Progenitor cell of endocrine pancreas (in vitro differentiated cells): ENCODE measurements around the gene ATP2A2. TPM values are rescaled to one million over a fixed set of nuclear protein-coding genes. Genes with fewer than 3 reads are reported as not detected.

Source experiments
- DNase-seq: peaks from one replicate; pipeline ENCODE4 v3.0.0; 2021; ENCODE audit warnings: low spot score; ENCODE audit not compliant: unreplicated experiment
- H3K27ac Mint-ChIP-seq: 2 replicates; pipeline ENCODE4 v1.8.0; 2021; ENCODE audit warnings: mild to moderate bottlenecking, moderate library complexity, mixed read lengths
- H3K27me3 Mint-ChIP-seq: 2 replicates; pipeline ENCODE4 v1.8.0; 2021; ENCODE audit warnings: mixed read lengths
- H3K36me3 Mint-ChIP-seq: 2 replicates; pipeline ENCODE4 v1.8.0; 2022; ENCODE audit warnings: mixed read lengths; ENCODE audit not compliant: insufficient read depth
- H3K4me1 Mint-ChIP-seq: 2 replicates; pipeline ENCODE4 v1.8.0; 2021; ENCODE audit warnings: low read depth, mixed read lengths
- H3K4me3 Mint-ChIP-seq: 2 replicates; pipeline ENCODE4 v1.8.0; 2021; ENCODE audit warnings: low read depth, mild to moderate bottlenecking, moderate library complexity, mixed read lengths
- H3K9me3 Mint-ChIP-seq: 2 replicates; pipeline ENCODE4 v1.8.0; 2021; ENCODE audit warnings: low read depth, mixed read lengths
- total RNA-seq: library from RNA; stranded (reverse); gene quantifications from 2 replicates; pipeline ENCODE4 v1.2.1, GENCODE V29; 2021
- TF ChIP-seq, protein P1 (sequence below): fragments of 200-600 bp; sonication (generic); IDR thresholded peaks from one replicate; pipeline ENCODE4 v1.5.0; 2021; ENCODE audit warnings: antibody characterized with exemption, mild to moderate bottlenecking; ENCODE audit not compliant: unreplicated experiment

The ATP2A2 gene
- total RNA-seq, 1 donor from 2014 or later: 167 TPM

DNA sequence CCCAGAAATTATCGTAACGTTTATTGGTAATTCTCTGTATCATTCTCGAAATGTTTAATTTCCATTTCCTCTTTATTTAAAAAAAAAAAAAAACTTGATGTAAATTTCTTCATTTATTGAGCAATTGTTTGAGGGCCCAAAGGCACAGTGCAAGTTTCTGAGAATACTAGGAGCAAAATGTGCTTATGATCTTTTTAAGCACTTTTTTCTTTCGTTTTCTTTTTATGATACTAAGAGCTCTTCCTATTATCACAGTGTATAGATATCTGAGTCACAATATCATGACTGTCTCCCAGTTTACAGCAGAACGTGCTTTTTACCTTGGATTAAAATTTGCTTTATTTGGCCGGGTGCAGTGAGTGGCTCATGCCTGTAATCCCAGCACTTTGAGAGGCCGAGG is 5.6 kb downstream of the ATP2A2 start:
- Mint-ChIP-seq H3K27me3 (no peaks in the 10 kb centered on the region), H3K36me3 (peaks cover 19% of the 10 kb centered on the region), H3K4me1 (peaks cover 45% of the 10 kb centered on the region), H3K9me3 (no peaks in the 10 kb centered on the region), H3K4me3 (no peak overlapping the region), H3K27ac (no peak overlapping the region)
- DNase-seq: no peak
- TF ChIP-seq, protein P1, sequence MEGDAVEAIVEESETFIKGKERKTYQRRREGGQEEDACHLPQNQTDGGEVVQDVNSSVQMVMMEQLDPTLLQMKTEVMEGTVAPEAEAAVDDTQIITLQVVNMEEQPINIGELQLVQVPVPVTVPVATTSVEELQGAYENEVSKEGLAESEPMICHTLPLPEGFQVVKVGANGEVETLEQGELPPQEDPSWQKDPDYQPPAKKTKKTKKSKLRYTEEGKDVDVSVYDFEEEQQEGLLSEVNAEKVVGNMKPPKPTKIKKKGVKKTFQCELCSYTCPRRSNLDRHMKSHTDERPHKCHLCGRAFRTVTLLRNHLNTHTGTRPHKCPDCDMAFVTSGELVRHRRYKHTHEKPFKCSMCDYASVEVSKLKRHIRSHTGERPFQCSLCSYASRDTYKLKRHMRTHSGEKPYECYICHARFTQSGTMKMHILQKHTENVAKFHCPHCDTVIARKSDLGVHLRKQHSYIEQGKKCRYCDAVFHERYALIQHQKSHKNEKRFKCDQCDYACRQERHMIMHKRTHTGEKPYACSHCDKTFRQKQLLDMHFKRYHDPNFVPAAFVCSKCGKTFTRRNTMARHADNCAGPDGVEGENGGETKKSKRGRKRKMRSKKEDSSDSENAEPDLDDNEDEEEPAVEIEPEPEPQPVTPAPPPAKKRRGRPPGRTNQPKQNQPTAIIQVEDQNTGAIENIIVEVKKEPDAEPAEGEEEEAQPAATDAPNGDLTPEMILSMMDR: no peak

DNA sequence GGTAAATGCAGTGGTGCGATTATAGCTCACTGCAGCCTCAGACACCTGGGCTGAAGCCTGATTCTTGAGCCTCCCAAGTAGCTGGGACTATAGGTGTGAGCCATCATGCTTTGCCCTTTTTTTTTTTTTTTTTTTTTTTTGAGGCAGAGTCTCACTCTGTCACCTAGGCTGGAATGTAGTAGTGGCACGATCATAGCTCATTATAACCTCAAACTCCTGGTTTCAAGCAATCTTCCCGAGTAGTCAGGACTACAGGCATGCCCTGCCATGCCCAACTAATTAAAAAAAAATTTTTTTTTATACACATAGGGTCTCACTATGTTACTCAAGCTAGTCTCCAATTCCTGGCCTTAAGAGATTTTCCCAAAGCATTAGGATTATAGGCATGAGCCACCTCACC is 6.9 kb downstream of the ATP2A2 start:
- H3K4me3 Mint-ChIP-seq: no peak overlapping the region
- no peak for DNase-seq
- H3K4me1 Mint-ChIP-seq: peaks cover 36% of the 10 kb centered on the region
- TF ChIP-seq, protein P1: no peak
- H3K27me3 Mint-ChIP-seq: no peaks in the 10 kb centered on the region
- peaks cover 25% of the 10 kb centered on the region for H3K36me3 Mint-ChIP-seq
- no peak overlapping the region for H3K27ac Mint-ChIP-seq
- H3K9me3 Mint-ChIP-seq: no peaks in the 10 kb centered on the region

DNA sequence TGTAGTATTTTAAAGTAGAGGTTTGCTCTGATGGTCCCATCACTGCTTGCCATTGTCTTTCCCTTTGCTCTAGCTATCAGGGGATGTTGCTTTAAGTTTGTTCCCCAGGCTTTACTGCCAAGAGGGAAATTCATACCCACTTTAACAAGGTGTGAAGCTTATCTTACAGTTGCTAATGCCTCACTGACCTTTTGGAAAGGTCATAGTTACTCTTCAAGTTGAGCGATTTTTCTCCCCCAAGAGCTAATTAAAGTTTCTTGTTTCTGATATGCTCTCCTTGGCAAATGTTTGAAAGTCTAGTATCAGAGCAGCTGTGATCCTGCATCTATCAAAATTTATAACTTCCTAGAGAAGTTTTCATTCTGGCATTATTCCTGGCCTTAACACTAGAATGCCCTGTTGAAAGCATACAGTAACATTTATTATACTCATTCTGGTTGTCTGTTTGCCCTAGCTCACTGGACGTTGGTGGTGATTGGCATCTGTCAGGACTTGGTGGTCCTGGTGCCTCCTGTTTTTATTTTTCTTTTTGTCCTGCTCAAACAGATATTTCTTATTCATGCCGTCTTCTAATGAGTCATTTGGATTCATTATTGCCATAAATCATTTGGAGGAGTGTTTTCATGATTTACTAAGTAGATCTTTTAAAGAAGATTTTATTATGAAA is 8.1 kb downstream of the ATP2A2 start:
- Mint-ChIP-seq H3K9me3 (no peaks in the 10 kb centered on the region), H3K36me3 (peaks cover 28% of the 10 kb centered on the region), H3K27ac (peak overlapping the region; percentile 38), H3K4me3 (no peak overlapping the region), H3K4me1 (peaks cover 25% of the 10 kb centered on the region), H3K27me3 (no peaks in the 10 kb centered on the region)
- no peak for DNase-seq
- TF ChIP-seq, protein P1: no peak

DNA sequence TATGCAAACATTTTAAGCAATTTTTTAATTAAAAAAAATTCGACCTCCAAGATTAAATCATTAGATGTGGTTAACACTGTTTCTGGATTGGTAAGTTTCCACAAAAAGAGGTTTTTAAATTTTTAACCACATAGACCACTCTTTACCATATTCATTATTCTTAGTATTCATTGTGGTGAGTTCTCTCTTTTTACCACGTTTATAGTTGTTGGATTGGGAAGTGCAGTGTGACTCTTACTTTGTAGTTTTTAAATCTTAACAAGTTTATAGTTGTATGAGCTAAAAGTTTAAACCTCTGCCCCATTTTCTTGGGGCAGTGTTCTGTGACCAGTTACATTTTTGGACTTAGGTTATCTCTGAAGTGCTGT is 8.6 kb downstream of the ATP2A2 start:
- Mint-ChIP-seq H3K36me3 (peaks cover 28% of the 10 kb centered on the region), H3K9me3 (no peaks in the 10 kb centered on the region), H3K4me3 (no peak overlapping the region), H3K27me3 (no peaks in the 10 kb centered on the region), H3K27ac (no peak overlapping the region), H3K4me1 (peaks cover 20% of the 10 kb centered on the region)
- TF ChIP-seq, protein P1: no peak
- DNase-seq: no peak

DNA sequence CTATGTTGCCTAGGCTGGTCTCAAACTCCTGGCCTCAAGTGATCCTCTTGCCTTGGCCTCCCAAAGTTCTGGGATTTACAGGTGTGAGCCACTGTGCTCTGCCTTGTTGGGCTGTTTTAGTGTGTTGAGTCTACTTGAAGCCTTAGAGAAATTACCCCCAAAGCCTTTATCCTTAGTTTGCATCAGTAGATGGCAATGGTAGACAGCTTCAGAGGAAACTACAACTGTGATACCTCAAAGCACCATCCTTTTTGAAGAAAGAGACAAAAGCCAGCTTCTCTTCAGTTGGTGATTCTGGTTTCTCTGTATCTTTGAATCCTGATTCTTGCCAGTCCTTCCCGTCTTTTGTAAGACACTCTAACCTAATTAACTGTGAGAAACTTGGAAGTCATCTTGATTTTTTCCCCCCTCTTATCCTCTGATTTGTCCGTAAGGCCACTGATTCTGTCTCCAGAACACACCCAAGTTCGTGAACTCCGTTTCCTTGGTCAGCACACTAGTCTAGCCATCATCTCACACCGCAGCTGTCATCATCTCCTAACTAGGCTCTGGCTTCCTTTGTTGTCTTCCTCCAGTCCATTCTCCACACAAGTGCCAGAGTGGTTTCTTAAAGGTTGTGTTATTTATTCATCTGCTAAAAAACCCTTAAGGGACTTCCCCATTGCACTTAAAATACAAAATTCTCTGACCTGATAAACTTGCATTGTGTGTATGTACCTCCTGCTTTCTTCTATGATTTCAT is 20.2 kb downstream of the ATP2A2 start:
- peaks cover 36% of the 10 kb centered on the region for H3K36me3 Mint-ChIP-seq
- TF ChIP-seq, protein P1: no peak
- peaks cover 3% of the 10 kb centered on the region for H3K9me3 Mint-ChIP-seq
- H3K4me3 Mint-ChIP-seq: no peak overlapping the region
- peak overlapping the region; percentile 72 for H3K27ac Mint-ChIP-seq
- DNase-seq: no peak
- no peaks in the 10 kb centered on the region for H3K4me1 Mint-ChIP-seq
- no peaks in the 10 kb centered on the region for H3K27me3 Mint-ChIP-seq
